GM18505 (cell line): Measurements from ENCODE around the gene SPRR2A.
"Not testable (repeated sequence)": the region's sequence is repeated elsewhere in the genome, so short reads cannot be mapped to it uniquely, and the experiment has no call there.

Experiments
- ATAC-seq: cut with Tn5 transposase; IDR thresholded peaks from one replicate; pipeline ENCODE4 v1.9.1; 2021; ENCODE audit not compliant: unreplicated experiment
- POLR2A ChIP-seq: IDR thresholded peaks from 4 replicates; pipeline ENCODE4 v1.6.1; 2011; ENCODE audit warnings: borderline replicate concordance; ENCODE audit not compliant: insufficient read depth, insufficient read length; ENCODE audit errors: extremely low read depth

SPRR2A gene

GRCh38 chr1:153057375-153057774 is at the start of gene SPRR2A:
TSS of gene SPRR2A (minus strand) at chr1:153057512. CDS start at chr1:153056735, 777 bp downstream.
- no peak for ATAC-seq
- no peak for TF ChIP-seq POLR2A

DNA sequence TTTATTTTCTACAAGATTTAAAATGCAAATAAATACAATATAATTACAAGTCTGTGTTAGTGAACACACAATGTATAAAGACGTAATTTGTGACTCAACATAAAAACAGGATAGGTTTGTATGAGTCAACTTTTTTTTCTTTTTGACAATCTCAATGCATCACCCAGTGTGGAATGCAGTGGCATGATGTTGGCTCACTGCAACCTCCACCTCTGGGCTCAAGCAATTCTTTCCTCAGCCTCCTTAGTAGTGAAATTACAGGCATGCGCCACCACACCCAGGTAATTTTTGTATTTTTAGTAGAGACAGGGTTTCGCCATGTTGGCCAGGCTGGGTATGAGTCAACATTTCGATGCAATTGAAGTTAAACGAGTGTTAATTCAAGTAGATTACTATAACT is 42.9 kb upstream of the SPRR2A start:
- no peak for ATAC-seq
- TF ChIP-seq POLR2A, result no peak

DNA sequence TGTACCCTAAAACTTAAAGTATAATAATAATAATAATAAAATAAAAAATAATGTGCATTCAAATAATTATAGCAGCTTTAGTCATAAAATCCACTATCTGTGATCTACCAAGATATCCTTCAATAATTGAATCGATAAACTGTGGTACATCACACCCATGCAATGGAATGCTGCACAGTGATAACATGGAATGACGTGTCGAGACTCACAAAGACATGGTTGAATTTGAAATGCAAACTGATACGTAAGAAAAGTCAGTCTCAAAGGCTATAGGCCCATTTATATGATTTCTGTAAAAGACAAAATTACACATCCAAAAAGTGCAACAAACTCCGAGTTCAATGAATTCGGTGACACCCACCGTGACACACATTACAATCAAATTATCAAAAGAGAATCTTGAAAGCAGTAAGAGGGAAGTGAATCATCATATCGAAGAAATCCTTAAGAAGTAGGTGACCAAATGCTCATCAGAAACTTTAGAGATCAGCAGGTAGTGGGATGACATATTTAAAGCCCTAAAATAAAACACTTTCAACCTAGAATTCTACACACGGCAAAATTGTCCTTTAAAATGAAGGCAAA is 42.2 kb upstream of the SPRR2A start:
- no peak for TF ChIP-seq POLR2A
- no peak for ATAC-seq

DNA sequence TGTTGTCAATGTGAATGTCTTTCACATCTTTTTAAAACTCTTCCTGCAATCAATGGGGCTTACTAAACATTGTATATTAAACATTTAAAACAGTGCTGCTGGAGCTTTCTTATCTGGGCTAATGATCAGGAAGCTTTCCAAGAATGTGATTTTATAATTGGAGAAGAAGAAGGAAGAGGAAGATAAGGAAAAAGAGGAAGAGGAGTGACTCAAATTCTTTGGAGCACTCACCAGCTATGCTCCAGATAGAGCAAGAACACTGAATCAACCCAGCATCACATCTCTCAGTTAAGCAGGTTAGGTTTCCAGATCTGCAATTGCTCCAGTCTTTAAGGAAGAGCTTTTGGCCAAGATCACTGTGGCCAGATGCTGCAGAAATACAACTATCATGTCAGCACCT is 38.5 kb upstream of the SPRR2A start:
- TF ChIP-seq POLR2A, result no peak
- no peak for ATAC-seq

GRCh38 chr1:153094426-153094825 is 37.1 kb upstream of the SPRR2A start, which contains the start of gene SPRR2E:
TSS of gene SPRR2E (minus strand) at chr1:153094526. CDS start at chr1:153093751, 775 bp downstream.
- no peak for ATAC-seq
- no peak for TF ChIP-seq POLR2A

GRCh38 chr1:153087652-153088051 is 30.3 kb upstream of the SPRR2A start:
- no peak for TF ChIP-seq POLR2A
- no peak for ATAC-seq

GRCh38 chr1:153081736-153082135 is 24.4 kb upstream of the SPRR2A start:
- ATAC-seq, result no peak

GRCh38 chr1:153072806-153073726 is 15.8 kb upstream of the SPRR2A start:
- no peak for ATAC-seq
- no peak for TF ChIP-seq POLR2A

More at GRCh38 chr1:153081736-153082135, 24.4 kb upstream of the SPRR2A start:
- TF ChIP-seq POLR2A, result no peak

DNA sequence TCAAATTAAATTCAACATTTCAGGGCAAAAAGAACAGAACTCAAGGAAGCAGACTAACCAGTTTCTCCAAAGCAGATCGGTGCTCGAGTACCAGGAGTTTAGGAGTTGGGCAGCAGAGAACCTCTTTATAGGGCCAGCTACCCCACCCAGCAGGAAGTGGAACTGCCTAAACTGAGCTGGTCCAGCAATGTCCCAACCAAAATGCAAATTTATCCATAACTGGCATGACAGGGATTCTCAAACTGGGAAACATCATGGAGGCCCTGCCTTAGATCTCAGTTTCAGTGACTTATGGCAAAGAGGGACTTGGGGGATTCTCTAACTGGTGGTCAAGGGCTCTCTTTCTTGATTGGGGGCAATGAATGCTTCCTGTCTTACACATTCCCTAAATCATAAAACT is 14.2 kb upstream of the SPRR2A start, which contains the start of gene SPRR2B:
SPRR2B (minus strand) TSS at position 101 of the 400 bp plus-strand sequence. CDS start 772 bp downstream, outside the sequence.
- TF ChIP-seq POLR2A, result no peak
- no peak for ATAC-seq

- TF ChIP-seq POLR2A, result no peak
- no peak for ATAC-seq
These were observed 12.9 kb upstream of the SPRR2A start for GRCh38 chr1:153070243-153070642.

DNA sequence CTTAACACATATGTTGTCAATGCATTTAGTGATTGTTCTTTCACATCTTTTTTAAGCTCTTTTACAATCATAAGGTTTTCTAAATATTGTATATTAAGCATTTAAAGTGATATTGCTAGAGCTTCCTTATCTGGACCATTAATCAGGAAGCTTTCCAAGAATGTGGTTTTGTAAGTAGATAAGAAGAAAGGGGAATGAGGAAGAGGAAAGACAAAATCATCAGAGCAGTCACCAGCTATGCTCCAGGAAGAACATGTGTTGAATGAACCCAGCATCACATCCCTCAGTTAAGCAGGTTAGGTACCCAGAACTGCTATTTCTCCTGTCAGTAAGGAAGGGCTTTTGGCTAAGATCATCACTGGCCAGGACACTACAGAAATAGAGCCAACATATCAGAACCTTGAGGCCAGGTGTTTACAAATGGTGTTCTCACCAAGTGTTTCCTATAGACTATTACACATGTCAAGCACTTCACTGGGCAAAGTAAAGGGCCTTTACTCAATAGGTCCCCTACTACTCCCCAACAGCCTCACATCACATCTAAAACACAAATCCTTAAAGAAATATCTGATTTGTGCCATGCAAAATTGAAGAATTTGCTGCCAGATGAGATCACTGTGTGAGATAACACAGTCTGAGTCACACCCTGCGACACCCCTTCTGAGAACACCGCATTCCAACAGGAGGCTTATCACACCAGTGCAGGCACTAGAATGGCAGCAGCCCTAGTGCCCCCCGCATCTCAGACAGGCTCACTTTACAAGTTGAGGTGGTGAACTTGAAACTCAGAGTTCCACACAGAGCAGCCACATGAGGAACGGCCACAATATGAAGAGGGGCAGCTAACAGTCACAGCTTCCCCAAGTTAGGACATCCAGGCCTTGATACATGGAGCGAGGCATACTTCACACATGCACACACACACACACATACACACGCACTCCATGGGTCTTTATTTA is 1.8 kb upstream of the SPRR2A start:
- ATAC-seq, result no peak
- TF ChIP-seq POLR2A, result no peak

DNA sequence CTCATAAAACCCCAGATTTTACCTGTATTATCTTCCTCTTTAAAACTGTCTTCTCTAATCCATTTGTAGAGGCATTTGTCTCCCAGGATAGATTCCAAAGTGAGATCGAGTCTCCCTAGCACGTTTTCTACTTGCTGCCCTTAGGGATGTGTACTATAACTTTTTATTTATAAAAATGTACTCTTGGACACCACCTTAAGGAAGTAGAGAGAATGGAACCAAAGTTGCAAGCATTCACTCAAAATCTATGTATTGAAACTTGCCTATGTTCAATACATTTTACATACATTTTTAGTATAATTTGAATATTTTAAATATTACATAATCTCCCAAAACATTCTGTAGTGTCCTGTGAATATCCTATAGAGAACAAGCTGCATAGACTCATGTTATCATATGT is 842 bp upstream of the SPRR2A start:
- no peak for TF ChIP-seq POLR2A
- ATAC-seq, result no peak

DNA sequence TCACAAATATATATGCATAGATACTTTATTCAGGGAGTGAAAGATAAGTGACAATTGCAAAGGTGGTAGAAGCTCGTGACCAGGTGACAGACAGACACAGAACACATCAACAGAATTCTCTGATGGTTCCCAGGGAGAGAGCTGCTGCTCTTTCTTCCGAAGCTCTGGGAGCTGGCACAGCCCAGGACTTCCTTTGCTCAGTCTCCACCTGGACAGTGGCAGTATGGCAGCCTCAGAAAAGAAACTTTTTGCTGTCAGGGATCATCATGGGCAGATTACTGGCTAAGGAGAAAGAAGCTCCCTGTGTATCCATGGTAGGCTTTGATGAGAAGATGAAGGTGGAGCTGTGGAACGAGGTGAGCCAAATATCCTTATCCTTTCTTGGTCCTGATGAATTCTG is 1.2 kb downstream of the SPRR2A start:
- not testable (repeated sequence) for ATAC-seq

DNA sequence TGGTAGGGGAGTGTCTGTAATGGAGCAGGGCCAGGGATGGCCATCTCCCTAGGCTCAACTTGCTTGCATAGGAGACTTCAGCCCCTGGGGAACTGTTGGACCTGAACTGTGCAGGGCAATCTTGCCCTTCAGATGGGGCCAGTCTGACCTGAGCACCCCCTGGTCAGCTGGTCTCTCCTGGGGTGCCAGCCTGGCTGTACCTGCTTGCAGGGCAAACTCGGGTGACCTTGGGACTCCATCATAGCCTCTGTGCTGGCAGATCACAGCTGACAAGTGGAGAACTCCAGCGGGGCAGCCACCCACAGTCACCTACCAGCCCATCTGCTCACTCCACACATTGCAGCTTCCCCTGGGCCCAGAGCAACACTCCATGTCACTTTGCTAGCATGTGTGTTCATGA is 8.1 kb downstream of the SPRR2A start:
- TF ChIP-seq POLR2A, result no peak
- ATAC-seq, result no peak
